Endothelial cell of umbilical vein (primary cell): ENCODE data around the gene RTL10. TPM values are rescaled to one million over a fixed set of nuclear protein-coding genes. Genes with fewer than 3 reads are reported as not detected.

Source experiments
- BruUV-seq: library from RNA; stranded (reverse); fragments of 400-500 nt; replicated peaks from 2 replicates; lab custom pipeline; 2021; lab: Mats Ljungman, UMichigan
- CTCF ChIA-PET: fragments of 300-600, 350-600 bp; sonication (Branson Sonifier 250); formaldehyde crosslinking; loops from one replicate; lab custom pipeline; 2021; ENCODE audit warnings: antibody characterized with exemption, inconsistent platforms; lab: Charles Lee
- POLR2A ChIA-PET: fragments of 300-600, 350-600 bp; sonication (Branson Sonifier 250); formaldehyde crosslinking; loops from one replicate; lab custom pipeline; 2021; ENCODE audit warnings: antibody characterized with exemption, inconsistent platforms; lab: Charles Lee
- DNase-seq: peaks from one replicate; pipeline ENCODE4 v3.0.0-alpha.2; 2011; ENCODE audit warnings: low read depth, low spot score
- FAIRE-seq: peaks from 2 replicates; lab custom pipeline; 2011; peaks lifted over from hg19 to GRCh38; lab: Jason Lieb, UNC
- H2AFZ ChIP-seq: 2 replicates; pipeline ENCODE4 v1.6.0; 2012; ENCODE audit warnings: low read depth, low read length, control low read depth, inconsistent platforms
- H3K27ac ChIP-seq: 2 replicates; pipeline ENCODE4 v1.5.1; 2011; ENCODE audit warnings: low read depth, mild to moderate bottlenecking, control low read depth, low read length, moderate library complexity; ENCODE audit not compliant: insufficient read depth
- H3K27me3 ChIP-seq, 2 experiments: 2 replicates each; pipeline versions ENCODE4 v1.6.0 to v1.6.1; 2011; ENCODE audit warnings: low read length in 2 of 2, mixed read lengths in 1 of 2; ENCODE audit not compliant: control insufficient read depth in 2 of 2, insufficient read depth in 2 of 2
- H3K36me3 ChIP-seq, 2 experiments: 2 replicates in 1 of 2; 3 replicates in 1 of 2; pipeline ENCODE4 v1.5.1; 2011; ENCODE audit warnings: low read length in 2 of 2, mild to moderate bottlenecking in 1 of 2, moderate library complexity in 1 of 2; ENCODE audit not compliant: control insufficient read depth in 2 of 2, insufficient read depth in 2 of 2; ENCODE audit errors: extremely low read depth in 1 of 2
- H3K4me1 ChIP-seq: 3 replicates; pipeline ENCODE4 v1.5.1; 2011; ENCODE audit warnings: mild to moderate bottlenecking, low read length; ENCODE audit not compliant: control insufficient read depth, insufficient read depth; ENCODE audit errors: extremely low read depth
- H3K4me2 ChIP-seq: 2 replicates; pipeline ENCODE4 v1.6.1; 2011; ENCODE audit warnings: low read length, control low read depth, mixed read lengths; ENCODE audit not compliant: insufficient read depth
- H3K4me3 ChIP-seq, 3 experiments: fragments of 200-600 bp in 1 of 3; sonication (generic), shearing (Covaris generic) in 1 of 3; replicated peaks in 1 of 3; 2 replicates each; pipeline ENCODE4 v1.5.1; 2011 to 2016; ENCODE audit warnings: control low read depth in 3 of 3, low read length in 3 of 3, mild to moderate bottlenecking in 2 of 3, inconsistent platforms in 1 of 3, low read depth in 1 of 3, moderate library complexity in 1 of 3; ENCODE audit not compliant: insufficient read depth in 1 of 3
- H3K79me2 ChIP-seq: 2 replicates; pipeline ENCODE4 v1.6.0; 2012; ENCODE audit warnings: low read length, inconsistent platforms; ENCODE audit not compliant: control insufficient read depth, insufficient read depth
- H3K9ac ChIP-seq: replicated peaks from 2 replicates; pipeline ENCODE3; 2011; ENCODE audit warnings: low read length, control low read depth; ENCODE audit not compliant: insufficient read depth; ENCODE audit errors: extremely low read depth
- H3K9me1 ChIP-seq: replicated peaks from 3 replicates; pipeline ENCODE4 v1.6.0; 2011; ENCODE audit warnings: mild to moderate bottlenecking, low read length; ENCODE audit not compliant: control insufficient read depth, insufficient read depth; ENCODE audit errors: extremely low read depth
- H3K9me3 ChIP-seq: replicated peaks from 2 replicates; pipeline ENCODE4 v1.5.1; 2012; ENCODE audit warnings: low read length, inconsistent platforms; ENCODE audit not compliant: control insufficient read depth, insufficient read depth
- H4K20me1 ChIP-seq: replicated peaks from 2 replicates; pipeline ENCODE3; 2011; ENCODE audit warnings: mild to moderate bottlenecking, low read length; ENCODE audit not compliant: control insufficient read depth, insufficient read depth; ENCODE audit errors: extremely low read depth
- CTCF ChIP-seq, 2 donors: IDR thresholded peaks; 1 replicate in 1 of 2; 2 replicates in 1 of 2; pipeline ENCODE4 v1.5.1; 2011; ENCODE audit warnings: low read length in 2 of 2, mild to moderate bottlenecking in 2 of 2, moderate library complexity in 2 of 2, control low read depth in 1 of 2, inconsistent platforms in 1 of 2, low read depth in 1 of 2; ENCODE audit not compliant: insufficient read depth in 1 of 2; ENCODE audit errors: extremely low read depth in 1 of 2
- EZH2 ChIP-seq: IDR thresholded peaks from 2 replicates; pipeline ENCODE4 v1.6.1; 2012; ENCODE audit warnings: borderline replicate concordance, low read depth, mild to moderate bottlenecking, moderate library complexity, low read length, inconsistent platforms; ENCODE audit not compliant: severe bottlenecking
- FOS ChIP-seq: IDR thresholded peaks from 2 replicates; pipeline ENCODE4 v1.6.1; 2011; ENCODE audit warnings: mild to moderate bottlenecking, low read length, moderate library complexity, borderline replicate concordance; ENCODE audit not compliant: insufficient read depth
- GATA2 ChIP-seq: IDR thresholded peaks from 2 replicates; pipeline ENCODE4 v1.7.0; 2011; ENCODE audit warnings: low read depth, mild to moderate bottlenecking, moderate library complexity, mixed read lengths, low read length; ENCODE audit not compliant: insufficient read length, insufficient read depth
- JUN ChIP-seq: IDR thresholded peaks from 2 replicates; pipeline ENCODE4 v1.6.1; 2011; ENCODE audit warnings: borderline replicate concordance, low read depth; ENCODE audit not compliant: insufficient read length, insufficient read depth
- MYC ChIP-seq: IDR thresholded peaks from one replicate; pipeline ENCODE4 v1.6.1; 2011; ENCODE audit warnings: mild to moderate bottlenecking, low read depth, low read length
- POLR2AphosphoS5 ChIP-seq: IDR thresholded peaks from 2 replicates; pipeline ENCODE4 v1.6.1; 2012; ENCODE audit warnings: low read depth, mild to moderate bottlenecking, control low read depth, low read length, moderate library complexity; ENCODE audit not compliant: insufficient read depth
- dilution Hi-C: fragments of 300-500 bp; cut with MboI; formaldehyde crosslinking; loops from one replicate; pipeline ENCODE4 v1.15.0; 2019; ENCODE audit warnings: low sequenced_read_pairs; ENCODE audit not compliant: extremely low pct_ligation_motif_present
- intact Hi-C: fragments of 100-400 bp; cut with micrococcal nuclease; formaldehyde crosslinking; loops from one replicate; pipeline ENCODE4 v1.10.0; 2022
- polyA plus RNA-seq, 4 experiments: library from polyadenylated mRNA; depleted of rRNA in 3 of 4; stranded (reverse) in 3 of 4; unstranded in 1 of 4; fragments of >200 nt; gene quantifications; 2 replicates each; pipeline versions ENCODE4 v1.2.1 to v1.2.3, GENCODE V29; 2011 to 2012; ENCODE audit warnings: missing spikeins in 1 of 4
- total RNA-seq: library from RNA; stranded (reverse); gene quantifications from 2 replicates; pipeline ENCODE4 v1.2.3, GENCODE V29; 2021

RTL10 gene
- total and polyA plus RNA-seq, 2 donors (not counting 3 experiments of a cell fraction or from before 2014, with no cell fraction given): 31.9 to 40.8 TPM

- FAIRE-seq (no peak), DNase-seq (no peak)
- TF ChIP-seq FOS: no peak
- TF ChIP-seq JUN: no peak
- TF ChIP-seq CTCF (IDR thresholded peaks at IDR 0.05; ENCODE audit: extremely low read depth in 1 of 2, insufficient read depth in 1 of 2, low read depth in 1 of 2, low read length in 2 of 2): no peak
- no peak for TF ChIP-seq POLR2AphosphoS5
- TF ChIP-seq MYC: no peak
- TF ChIP-seq GATA2: no peak
- no peak for TF ChIP-seq EZH2
- no TSS peak for BruUV-seq
- peaks cover 0 to 10% of the 10 kb centered on the region in 2 experiments for H3K36me3 ChIP-seq
- no peak overlapping the region for H2AFZ ChIP-seq
- H4K20me1 ChIP-seq: no peaks in the 10 kb centered on the region
- no peak overlapping the region for H3K4me2 ChIP-seq
- peaks cover 3% of the 10 kb centered on the region for H3K4me1 ChIP-seq
- intact Hi-C loops (no loop called here), dilution Hi-C loops (no loop called here)
- H3K9me1 ChIP-seq: no peaks in the 10 kb centered on the region
- CTCF ChIA-PET: interaction anchor here (0.9 to 4.2 kb wide), 3 partner anchors 11 to 168 kb away, joined by 4 to 36 read pairs (median 6); no protein-coding TSS in a partner anchor
- no peaks in the 10 kb centered on the region for H3K79me2 ChIP-seq
- H3K9ac ChIP-seq: no peak overlapping the region
- no peaks in the 10 kb centered on the region for H3K9me3 ChIP-seq
- H3K27me3 ChIP-seq: no peaks in the 10 kb centered on the region
- no peak overlapping the region for H3K27ac ChIP-seq
- H3K4me3 ChIP-seq: no peak overlapping the region
- POLR2A ChIA-PET: no interaction called here
Observed at GRCh38 chr22:19898831-19899567, 44.3 kb upstream of the RTL10 start.
